Measurements from ENCODE around the gene MYBBP1A. TPM values are rescaled to one million over a fixed set of nuclear protein-coding genes. Genes with fewer than 3 reads are reported as not detected.

Gene MYBBP1A
- total RNA-seq, 1 experiment from 2014 or later, result 123 TPM

DNA sequence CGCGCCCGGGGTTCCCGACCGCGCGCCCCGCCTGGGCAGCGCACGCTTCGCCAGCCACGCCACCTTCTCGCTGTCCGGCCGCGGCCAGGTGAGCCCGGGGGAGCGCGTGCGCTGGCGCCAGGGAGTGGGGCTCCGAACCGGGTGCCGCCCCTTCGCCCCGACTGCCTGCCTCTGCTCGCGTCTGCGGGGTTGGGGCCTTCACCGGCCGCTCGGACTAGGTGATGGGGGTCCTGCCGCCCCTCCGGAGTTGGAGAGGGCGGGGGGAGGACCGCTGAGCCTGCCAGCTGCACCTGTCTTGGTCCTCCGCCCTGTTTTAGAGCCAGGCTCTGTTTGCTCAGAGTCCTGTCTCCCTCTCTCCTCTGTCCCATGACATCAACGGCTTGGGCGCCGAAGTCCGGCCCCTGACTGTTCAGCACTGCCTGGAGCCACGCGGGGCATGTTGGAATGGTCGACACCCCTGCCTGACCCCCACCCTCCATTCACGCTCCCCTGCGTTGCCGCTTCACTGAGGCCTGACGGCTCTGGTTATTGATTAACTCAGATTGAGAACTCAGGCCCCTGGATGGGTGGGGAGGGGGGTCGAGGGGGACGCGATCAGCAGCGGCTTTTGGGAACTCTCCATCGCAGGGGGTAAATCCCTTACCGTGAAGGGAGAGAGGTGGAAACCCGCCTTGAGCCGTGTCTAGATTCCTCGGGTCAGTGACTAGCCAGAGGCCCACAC lies 29.9 kb upstream of the MYBBP1A start:
- Mint-ChIP-seq H3K4me3 (ENCODE audit: unreplicated experiment) (no peak overlapping the region), H3K36me3 (ENCODE audit: insufficient read depth, unreplicated experiment) (no peaks in the 10 kb centered on the region), H3K9me3 (ENCODE audit: unreplicated experiment) (no peaks in the 10 kb centered on the region), H3K27me3 (ENCODE audit: insufficient read depth, unreplicated experiment) (peaks cover 69% of the 10 kb centered on the region), H3K27ac (ENCODE audit: low read depth, unreplicated experiment) (no peak overlapping the region), H3K4me1 (ENCODE audit: insufficient read depth, unreplicated experiment) (peaks cover under 1% of the 10 kb centered on the region)
- TF ChIP-seq, protein P1, sequence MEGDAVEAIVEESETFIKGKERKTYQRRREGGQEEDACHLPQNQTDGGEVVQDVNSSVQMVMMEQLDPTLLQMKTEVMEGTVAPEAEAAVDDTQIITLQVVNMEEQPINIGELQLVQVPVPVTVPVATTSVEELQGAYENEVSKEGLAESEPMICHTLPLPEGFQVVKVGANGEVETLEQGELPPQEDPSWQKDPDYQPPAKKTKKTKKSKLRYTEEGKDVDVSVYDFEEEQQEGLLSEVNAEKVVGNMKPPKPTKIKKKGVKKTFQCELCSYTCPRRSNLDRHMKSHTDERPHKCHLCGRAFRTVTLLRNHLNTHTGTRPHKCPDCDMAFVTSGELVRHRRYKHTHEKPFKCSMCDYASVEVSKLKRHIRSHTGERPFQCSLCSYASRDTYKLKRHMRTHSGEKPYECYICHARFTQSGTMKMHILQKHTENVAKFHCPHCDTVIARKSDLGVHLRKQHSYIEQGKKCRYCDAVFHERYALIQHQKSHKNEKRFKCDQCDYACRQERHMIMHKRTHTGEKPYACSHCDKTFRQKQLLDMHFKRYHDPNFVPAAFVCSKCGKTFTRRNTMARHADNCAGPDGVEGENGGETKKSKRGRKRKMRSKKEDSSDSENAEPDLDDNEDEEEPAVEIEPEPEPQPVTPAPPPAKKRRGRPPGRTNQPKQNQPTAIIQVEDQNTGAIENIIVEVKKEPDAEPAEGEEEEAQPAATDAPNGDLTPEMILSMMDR (IDR thresholded peaks at IDR 0.05; ENCODE audit: unreplicated experiment), result no peak
- intact Hi-C loops (cut with micrococcal nuclease), result no loop called here
- no peak for DNase-seq (ENCODE audit: unreplicated experiment)
- ChIA-PET POLR2A (no interaction called here), CTCF (no interaction called here)
- BruUV-seq (replicated peaks), result no TSS peak

DNA sequence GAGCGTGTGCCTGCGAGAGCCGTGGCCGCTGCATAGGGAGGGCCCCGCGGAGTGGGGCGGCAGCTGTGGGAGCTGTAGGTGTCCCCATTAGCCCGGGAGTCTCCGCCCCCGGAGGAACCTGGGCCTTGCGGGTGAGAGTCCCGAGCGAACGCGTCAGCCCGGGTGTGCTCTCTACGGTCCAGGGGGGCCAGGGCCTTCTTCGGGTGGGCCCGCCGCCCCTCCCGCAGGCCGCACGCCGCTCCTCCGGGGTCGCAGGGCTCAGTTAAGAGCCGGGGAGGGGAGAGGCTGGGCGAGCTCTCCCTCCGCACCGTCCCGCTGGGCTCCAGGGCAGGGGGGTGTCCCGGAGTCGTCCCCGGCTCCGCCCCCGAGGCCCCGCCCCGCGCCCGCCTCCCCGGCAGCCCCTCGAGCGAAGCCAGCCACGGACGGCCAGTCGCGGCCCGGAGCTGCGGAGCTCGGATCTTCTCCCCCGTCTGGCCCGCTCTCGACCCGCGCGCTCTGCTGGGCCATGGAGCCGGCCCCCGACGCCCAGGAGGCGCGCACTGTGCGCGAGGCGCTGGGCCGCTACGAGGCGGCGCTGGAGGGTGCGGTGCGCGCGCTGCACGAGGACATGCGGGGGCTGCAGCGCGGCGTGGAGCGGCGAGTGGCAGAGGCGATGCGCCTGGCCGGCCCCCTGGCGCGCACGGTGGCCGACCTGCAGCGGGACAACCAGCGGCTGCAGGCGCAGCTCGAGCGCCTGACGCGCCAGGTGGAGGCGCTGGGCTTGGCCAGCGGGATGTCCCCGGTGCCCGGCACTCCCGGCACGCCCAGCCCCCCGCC lies 29.1 kb upstream of the MYBBP1A start, which contains the start of gene SMTNL2:
Gene SMTNL2 (plus strand): TSS at position 429 of the 816 bp plus-strand sequence. CDS start 77 bp downstream, at position 506.
- Mint-ChIP-seq H3K4me1 (ENCODE audit: insufficient read depth, unreplicated experiment) (peaks cover 7% of the 10 kb centered on the region), H3K4me3 (ENCODE audit: unreplicated experiment) (no peak within 1 kb of the TSS), H3K36me3 (ENCODE audit: insufficient read depth, unreplicated experiment) (no peaks in the 10 kb centered on the region), H3K9me3 (ENCODE audit: unreplicated experiment) (no peaks in the 10 kb centered on the region), H3K27me3 (ENCODE audit: insufficient read depth, unreplicated experiment) (peaks cover 62% of the 10 kb centered on the region), H3K27ac (ENCODE audit: low read depth, unreplicated experiment) (no peak within 1 kb of the TSS)
- intact Hi-C loops (cut with micrococcal nuclease), result no loop called here
- no peak for DNase-seq (ENCODE audit: unreplicated experiment)
- TF ChIP-seq, protein P1 (IDR thresholded peaks at IDR 0.05; ENCODE audit: unreplicated experiment), result no peak
- POLR2A ChIA-PET, result interaction anchor here (0.6 kb wide), 1 partner anchor 13 kb away, joined by 3 read pairs; no protein-coding TSS in a partner anchor
- CTCF ChIA-PET, result interaction anchor here (0.5 kb wide), 1 partner anchor 193 kb away, joined by 3 read pairs; no protein-coding TSS in a partner anchor
- no TSS peak for BruUV-seq (replicated peaks)

GRCh38 chr17:4583782-4584100 lies 28.6 kb upstream of the MYBBP1A start:
- peaks cover 60% of the 10 kb centered on the region for H3K27me3 Mint-ChIP-seq (ENCODE audit: insufficient read depth, unreplicated experiment)
- H3K27ac Mint-ChIP-seq (ENCODE audit: low read depth, unreplicated experiment), result no peak overlapping the region

GRCh38 chr17:4583206-4583605 lies 28.0 kb upstream of the MYBBP1A start:
- TF ChIP-seq, protein P1 (IDR thresholded peaks at IDR 0.05; ENCODE audit: unreplicated experiment), result no peak
- H3K27me3 Mint-ChIP-seq (ENCODE audit: insufficient read depth, unreplicated experiment), result peaks cover 60% of the 10 kb centered on the region
- intact Hi-C loops (cut with micrococcal nuclease), result no loop called here
- peaks cover 7% of the 10 kb centered on the region for H3K4me1 Mint-ChIP-seq (ENCODE audit: insufficient read depth, unreplicated experiment)
- POLR2A ChIA-PET, result no interaction called here
- no TSS peak for BruUV-seq (replicated peaks)
- H3K27ac Mint-ChIP-seq (ENCODE audit: low read depth, unreplicated experiment), result no peak overlapping the region
- H3K4me3 Mint-ChIP-seq (ENCODE audit: unreplicated experiment), result no peak overlapping the region
- CTCF ChIA-PET, result no interaction called here
- H3K9me3 Mint-ChIP-seq (ENCODE audit: unreplicated experiment), result no peaks in the 10 kb centered on the region
- H3K36me3 Mint-ChIP-seq (ENCODE audit: insufficient read depth, unreplicated experiment), result no peaks in the 10 kb centered on the region
- DNase-seq (ENCODE audit: unreplicated experiment), result no peak

More at GRCh38 chr17:4583782-4584100, 28.6 kb upstream of the MYBBP1A start:
- H3K4me1 Mint-ChIP-seq (ENCODE audit: insufficient read depth, unreplicated experiment), result peaks cover 7% of the 10 kb centered on the region
- no peak overlapping the region for H3K4me3 Mint-ChIP-seq (ENCODE audit: unreplicated experiment)
- ChIA-PET POLR2A (interaction anchor here (0.6 kb wide), 1 partner anchor 12 kb away, joined by 3 read pairs; no protein-coding TSS in a partner anchor), CTCF (interaction anchor here (0.5 kb wide), 1 partner anchor 192 kb away, joined by 3 read pairs; no protein-coding TSS in a partner anchor)
- TF ChIP-seq, protein P1 (IDR thresholded peaks at IDR 0.05; ENCODE audit: unreplicated experiment), result no peak
- H3K36me3 Mint-ChIP-seq (ENCODE audit: insufficient read depth, unreplicated experiment), result no peaks in the 10 kb centered on the region
- intact Hi-C loops (cut with micrococcal nuclease), result no loop called here
- H3K9me3 Mint-ChIP-seq (ENCODE audit: unreplicated experiment), result no peaks in the 10 kb centered on the region
- BruUV-seq (replicated peaks), result no TSS peak
- DNase-seq (ENCODE audit: unreplicated experiment), result no peak

All from MCF 10A (cell line).